NCI-H2029 (cell line): ENCODE results near the gene ABCB11.

Experiments used
- DNase-seq: peaks from one replicate; lab custom pipeline; 2025; lab: John Stamatoyannopoulos, UW

Gene ABCB11

GRCh38 chr2:169007941-169008340 lies 23.2 kb downstream of the ABCB11 start:
- no peak for DNase-seq

GRCh38 chr2:169007356-169007755 lies 23.8 kb downstream of the ABCB11 start:
- DNase-seq = no peak

- no peak for DNase-seq
Observed at GRCh38 chr2:169006665-169007064, 24.5 kb downstream of the ABCB11 start.

- DNase-seq = no peak
Observed at GRCh38 chr2:169005994-169006393, 25.1 kb downstream of the ABCB11 start.

- no peak for DNase-seq
Observed at GRCh38 chr2:169005080-169005598, 26.0 kb downstream of the ABCB11 start.

- DNase-seq = no peak
Observed at GRCh38 chr2:169002161-169002738, 28.9 kb downstream of the ABCB11 start.

GRCh38 chr2:169001116-169001815 lies 29.9 kb downstream of the ABCB11 start:
- no peak for DNase-seq

- no peak for DNase-seq
Observed at GRCh38 chr2:168999668-169000213, 31.4 kb downstream of the ABCB11 start.

GRCh38 chr2:168998609-168999211 lies 32.4 kb downstream of the ABCB11 start:
- no peak for DNase-seq

GRCh38 chr2:168997794-168998193 lies 33.3 kb downstream of the ABCB11 start:
- no peak for DNase-seq

- no peak for DNase-seq
Observed at GRCh38 chr2:168997118-168997521, 34.0 kb downstream of the ABCB11 start.

- DNase-seq = no peak
Observed at GRCh38 chr2:168995744-168996143, 35.4 kb downstream of the ABCB11 start.

- no peak for DNase-seq
Observed at GRCh38 chr2:168993538-168993937, 37.6 kb downstream of the ABCB11 start.

- no peak for DNase-seq
Observed at GRCh38 chr2:168992591-168993349, 38.4 kb downstream of the ABCB11 start.

GRCh38 chr2:168992026-168992425 lies 39.1 kb downstream of the ABCB11 start:
- no peak for DNase-seq

- no peak for DNase-seq
Observed at GRCh38 chr2:168988755-168989154, 42.4 kb downstream of the ABCB11 start.

- no peak for DNase-seq
Observed at GRCh38 chr2:168986398-168986943, 44.7 kb downstream of the ABCB11 start.

GRCh38 chr2:168981651-168982050 lies 49.5 kb downstream of the ABCB11 start:
- DNase-seq = no peak

- DNase-seq = no peak
Observed at GRCh38 chr2:168978461-168978861, 52.7 kb downstream of the ABCB11 start.

GRCh38 chr2:168977608-168978007 lies 53.5 kb downstream of the ABCB11 start:
- DNase-seq = no peak

GRCh38 chr2:168976034-168976654 lies 55.0 kb downstream of the ABCB11 start:
- no peak for DNase-seq
